ENCODE results near the gene LCNL1.

Gene LCNL1

DNA sequence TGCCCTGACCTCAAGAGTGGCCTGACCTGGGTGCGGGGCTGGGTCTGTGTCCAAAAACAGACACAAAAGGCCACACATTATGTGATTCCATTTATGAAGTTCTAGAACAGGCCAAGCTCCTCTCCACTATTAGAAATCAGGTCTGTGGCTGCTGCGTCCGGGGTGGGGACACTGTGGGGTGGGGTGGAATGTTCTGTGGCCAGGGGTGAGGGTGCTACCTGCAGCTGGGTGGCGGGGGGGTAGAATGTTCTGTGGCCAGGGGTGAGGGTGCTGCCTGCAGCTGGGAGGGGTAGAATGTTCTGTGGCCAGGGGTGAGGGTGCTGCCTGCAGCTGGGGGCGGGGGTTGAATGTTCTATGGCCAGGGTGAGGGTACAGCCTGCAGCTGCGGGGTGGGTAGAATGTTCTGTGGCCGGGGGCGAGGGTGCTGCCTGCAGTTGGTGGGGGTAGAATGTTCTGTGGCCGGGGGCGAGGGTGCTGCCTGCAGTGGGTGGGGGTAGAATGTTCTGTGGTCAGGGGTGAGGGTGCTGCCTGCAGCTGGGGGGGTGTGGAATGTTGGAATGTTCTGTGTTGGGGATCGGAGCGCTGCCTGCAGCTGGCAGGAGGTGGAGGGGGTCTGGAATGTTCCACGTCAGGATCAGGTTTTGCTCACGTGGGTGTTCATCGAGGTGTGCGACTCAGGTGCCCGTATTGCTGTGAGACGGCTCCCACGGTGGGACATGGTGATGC, 22.4 kb upstream of the LCNL1 start:
- no peak for DNase-seq (ENCODE audit: low read depth, low spot score)

DNA sequence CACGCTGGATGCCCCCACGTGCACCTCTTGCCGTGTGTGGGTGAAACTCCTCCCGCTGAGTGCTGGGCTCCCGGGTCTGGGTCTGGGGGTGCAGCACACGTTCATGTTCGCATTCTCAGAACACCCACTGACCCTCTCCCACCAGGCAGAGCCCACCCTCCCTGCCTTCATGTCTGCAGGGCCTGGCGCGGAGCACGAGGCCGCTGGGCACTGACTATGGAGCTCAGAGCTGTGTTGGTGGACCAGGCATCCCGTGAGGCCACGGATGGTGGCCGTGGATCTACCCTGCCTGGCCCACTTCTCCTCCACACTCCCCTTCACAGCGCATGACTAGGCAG, 21.9 kb upstream of the LCNL1 start:
- DNase-seq (ENCODE audit: low read depth, low spot score) = no peak

DNA sequence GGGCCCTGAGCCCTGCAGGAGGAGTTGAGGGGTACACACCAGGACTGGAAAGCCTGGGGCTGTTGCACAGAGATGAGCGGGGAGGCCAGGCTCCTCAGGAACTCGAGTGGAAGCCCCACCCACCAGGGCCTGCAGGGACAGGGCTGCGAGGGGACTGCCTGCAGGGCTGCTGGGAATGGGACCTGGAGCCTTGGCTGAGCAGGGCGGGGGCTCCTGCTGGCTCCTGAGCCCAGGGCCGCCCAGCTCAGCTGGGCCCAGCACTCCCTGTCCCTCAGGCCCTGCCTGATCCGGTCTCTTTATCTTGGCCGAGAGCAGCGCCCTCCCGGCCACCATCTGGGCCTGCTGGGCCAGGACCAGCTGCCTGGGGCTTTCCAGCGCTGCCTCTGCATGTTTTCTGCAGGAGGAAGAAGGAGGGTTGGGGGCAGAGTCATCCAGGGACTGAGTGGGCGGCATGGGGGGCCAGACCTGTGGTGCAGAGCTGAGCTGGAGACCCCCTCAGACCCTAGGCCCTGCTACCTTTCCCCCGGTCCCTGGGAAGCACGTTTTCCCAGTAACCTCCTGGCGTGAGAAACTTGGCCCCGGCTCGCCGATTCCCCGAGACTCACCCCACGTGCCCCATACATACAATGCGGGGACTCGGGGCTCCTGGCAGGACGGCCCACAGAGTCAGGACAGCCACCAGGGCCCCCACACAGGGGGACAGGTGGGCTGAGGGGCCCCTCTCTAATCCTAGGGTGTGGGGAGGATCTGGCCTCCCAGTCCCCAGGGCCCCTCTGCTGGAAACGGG, 21.3 kb upstream of the LCNL1 start:
- no peak for DNase-seq (ENCODE audit: low read depth, low spot score)

DNA sequence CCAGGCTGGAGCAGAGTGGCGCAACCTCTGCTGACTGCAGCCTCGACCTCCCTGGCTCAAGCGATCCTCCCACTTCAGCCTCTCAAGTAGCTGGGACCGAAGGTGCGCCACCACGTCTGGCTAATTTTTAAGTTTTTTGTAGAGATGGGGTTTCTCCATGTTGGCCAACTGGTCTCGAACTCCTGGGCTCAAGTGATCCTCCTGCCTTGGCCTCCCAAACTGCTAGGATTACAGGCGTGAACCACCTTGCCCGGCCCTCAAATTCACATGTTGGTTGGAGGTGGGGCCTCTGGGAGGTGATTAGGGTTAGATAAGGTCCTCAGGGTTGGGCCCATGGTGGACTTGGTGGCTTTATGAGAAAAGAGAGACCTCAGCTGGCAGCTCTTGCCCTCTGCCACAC, 20.6 kb upstream of the LCNL1 start:
- DNase-seq (ENCODE audit: low read depth, low spot score) = no peak

DNA sequence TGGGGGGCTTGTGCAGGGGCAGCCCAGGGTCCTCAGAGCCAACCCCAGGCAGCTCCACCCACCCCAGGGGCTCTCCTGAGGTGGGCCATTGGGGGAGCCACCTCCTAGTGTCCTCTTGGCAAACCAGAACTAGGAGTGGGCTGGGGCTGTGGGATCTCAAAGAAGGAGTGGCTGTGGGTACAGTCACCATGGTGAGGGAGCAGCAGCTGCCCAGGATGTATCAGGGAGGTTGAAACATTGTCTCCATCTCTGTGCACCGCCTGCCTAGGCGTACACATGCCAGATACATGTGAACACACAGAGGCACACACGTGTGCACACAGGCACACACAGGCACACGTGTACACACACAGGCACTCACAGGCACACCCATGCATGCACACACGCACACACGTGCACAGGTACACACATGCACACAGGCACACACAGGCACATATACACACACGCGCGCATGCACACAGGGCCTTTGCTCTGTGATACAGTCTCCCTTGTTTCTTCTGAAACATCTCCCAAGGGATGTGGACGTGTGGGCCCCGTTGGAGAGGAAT, 20.0 kb upstream of the LCNL1 start:
- no peak for DNase-seq (ENCODE audit: low read depth, low spot score)

DNA sequence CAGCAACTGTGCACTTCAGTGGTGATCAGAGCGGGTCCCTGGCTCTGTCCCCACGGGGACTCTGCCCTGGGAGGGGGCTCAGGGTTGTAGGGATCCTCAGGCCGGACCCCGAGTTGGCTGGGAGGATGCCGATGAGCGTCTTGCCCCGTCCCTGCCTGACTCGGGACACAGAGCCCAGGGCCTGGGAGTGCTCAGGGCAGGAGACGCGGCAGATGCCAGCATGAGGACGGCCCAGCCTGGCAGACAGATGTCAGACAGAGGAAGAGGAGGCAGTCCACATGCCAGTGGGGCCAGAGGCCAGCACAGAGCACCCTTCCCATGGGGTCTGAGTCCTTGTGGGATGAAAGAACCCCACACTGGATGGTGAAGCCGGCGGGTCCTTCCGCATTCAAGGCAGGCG, 19.5 kb upstream of the LCNL1 start:
- no peak for DNase-seq (ENCODE audit: low read depth, low spot score)

DNA sequence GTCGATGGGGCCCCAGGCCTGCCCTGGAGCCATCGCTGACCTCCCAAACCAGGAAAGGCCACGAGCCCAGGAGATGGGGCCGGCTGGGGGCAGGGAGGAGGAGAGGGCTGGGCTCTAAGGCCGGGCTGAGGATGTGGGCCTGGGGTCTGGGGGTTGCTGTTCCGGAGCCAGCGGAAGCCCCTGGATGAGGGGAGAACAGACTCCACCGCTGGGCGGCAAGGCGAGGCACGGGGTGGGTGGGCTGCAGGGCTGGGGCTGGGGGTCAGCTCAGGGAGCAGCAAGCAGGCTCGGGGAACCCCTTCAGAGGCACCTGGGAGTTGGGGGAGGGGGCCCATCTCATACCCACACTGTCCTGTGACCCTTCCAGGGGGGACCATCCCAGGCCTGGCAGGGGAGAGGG, 19.0 kb upstream of the LCNL1 start:
- DNase-seq (ENCODE audit: low read depth, low spot score) = no peak

DNA sequence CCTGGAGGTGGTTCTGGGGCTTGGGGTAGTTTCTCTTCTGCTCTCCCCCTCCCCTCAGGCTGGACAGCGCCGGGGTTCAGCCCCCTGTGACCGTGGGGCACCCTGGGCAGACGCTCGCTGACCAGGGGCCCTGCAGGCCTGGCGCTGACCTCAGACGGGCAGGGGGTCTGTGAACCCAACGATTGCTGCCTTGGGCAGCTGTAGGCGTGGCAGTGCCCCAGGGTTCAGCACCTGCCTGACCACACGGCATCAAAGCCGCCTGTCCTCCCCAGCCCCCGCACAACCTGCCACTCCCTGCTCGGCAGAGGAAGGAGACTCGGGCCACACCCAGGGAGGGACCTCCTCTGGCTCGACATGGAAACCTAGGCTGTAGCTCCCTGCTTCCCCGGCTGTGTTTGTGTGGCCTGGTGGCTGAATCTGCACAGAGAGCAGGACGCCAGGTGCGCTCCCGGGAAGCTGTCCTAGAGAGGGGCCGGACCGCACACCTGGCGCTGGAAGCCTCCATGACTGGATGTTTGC, 18.6 kb upstream of the LCNL1 start:
- no peak for DNase-seq (ENCODE audit: low read depth, low spot score)

DNA sequence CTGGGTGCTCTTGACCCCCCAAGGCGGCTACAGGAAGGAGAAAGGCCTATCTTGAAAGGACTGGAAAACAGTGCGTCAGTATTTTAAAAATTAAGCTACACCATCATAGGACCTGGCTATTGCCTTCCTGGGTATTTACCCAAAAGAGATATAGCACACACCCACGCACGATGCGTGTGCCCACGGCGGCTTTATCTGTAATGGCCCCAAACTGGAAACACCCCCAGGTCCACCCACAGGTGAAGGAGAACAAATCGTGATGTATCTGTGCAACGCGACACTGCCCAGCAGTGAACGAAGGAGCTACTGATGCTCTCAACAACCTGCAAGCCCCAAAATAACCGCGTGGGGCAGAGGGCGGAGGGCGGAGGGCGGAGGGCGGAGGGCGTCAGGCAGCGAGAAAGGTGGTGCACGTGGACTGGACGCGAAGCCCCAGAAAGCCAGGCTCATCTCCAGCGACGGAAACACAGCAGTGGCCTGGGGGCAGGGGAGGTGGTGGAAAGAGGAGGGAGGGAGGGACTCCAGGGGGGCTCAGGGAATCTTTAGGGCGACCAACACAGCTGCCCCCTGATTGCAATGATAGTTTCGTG, 17.9 kb upstream of the LCNL1 start:
- no peak for DNase-seq (ENCODE audit: low read depth, low spot score)

DNA sequence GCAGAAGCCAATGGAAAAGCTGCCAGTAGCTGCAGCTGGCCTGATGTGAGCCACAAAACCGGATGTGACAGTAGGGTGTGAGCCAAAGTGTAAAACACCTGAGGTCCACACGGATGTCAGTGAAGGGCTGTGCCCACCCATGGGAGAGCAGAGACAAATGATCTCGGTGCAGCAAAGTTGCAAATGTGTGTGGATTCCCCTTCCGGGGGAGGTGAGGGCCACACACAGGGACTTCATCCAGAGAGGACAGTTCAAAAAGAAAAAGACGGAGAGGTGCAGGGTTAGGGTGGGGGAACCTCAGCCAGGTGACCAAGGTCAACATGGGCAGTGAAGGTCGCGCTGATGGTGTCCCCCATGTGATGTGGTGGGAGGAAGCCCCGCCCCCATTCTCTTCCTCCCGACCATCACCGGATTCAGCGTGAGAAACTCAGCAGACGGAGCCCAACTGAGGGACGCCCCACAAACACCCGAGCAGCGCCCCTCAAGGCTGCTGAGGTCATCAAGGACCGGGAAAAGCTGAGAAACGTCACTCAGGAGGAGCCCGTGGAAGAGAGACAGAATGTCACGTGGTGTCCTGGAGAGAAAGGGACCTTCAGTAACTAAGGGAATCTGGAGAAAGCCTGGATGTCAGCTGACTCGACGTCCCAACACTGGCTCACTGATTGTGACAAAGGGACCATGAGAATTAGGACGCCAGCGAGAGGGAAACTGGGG, 16.9 kb upstream of the LCNL1 start:
- DNase-seq (ENCODE audit: low read depth, low spot score) = no peak

DNA sequence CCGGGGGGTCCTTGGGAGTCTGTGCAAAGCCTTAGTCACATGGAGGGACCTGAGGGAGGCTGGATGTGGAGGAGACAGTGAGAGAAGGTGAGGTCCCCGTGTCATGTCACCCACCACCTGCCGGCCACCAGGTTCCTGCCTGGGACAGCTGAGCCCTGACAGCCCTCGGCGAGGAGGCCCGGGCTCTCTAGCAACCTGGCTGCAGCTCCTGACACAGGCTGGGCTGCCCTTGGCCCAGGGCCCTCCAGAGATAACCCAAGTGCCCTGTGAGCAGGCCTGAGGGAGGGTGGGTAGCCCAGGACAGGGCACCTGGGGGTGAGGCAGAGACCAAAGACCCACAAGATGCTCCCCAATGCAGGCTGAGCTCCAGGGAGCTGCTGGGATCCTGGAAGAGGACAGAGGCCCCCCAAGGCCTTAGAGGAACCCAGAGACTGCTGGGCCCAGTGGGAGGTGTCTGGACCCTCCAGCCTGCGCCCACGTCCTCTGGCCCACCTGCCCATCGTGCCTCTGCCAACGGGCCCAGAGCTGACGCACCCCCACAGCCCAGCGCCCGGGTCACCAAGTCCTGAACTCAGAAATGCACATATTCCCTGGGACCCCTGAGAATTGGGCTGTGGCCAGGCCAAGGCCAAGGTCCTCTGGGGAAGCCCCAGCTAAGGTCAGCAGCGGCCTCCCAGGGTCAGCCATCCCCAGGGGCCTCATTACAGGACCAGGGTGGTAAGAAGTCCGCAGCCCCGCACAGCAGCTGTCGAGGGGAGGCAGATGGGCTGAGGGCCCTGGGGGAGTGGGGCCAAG, 14.3 kb upstream of the LCNL1 start:
- DNase-seq (ENCODE audit: low read depth, low spot score) = no peak

DNA sequence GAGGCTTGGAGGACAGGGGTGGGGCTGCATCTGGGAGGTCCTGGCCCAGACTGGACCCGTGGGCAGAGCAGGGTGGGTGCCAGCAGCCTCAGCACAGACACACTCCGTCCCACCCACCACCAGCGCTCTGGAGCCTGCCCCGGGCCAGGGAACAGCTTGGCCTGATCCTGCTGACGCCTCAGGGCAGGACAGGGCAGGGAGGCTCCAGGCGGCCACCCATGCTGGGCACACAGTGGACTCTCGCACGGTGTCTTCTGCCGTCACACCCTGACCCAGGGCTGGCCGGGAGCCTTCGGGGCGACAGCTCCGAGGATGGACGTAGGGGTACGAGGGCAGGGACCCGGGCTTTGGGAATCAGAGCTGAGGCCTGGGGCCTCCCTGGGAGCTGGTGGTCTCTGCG, 13.6 kb upstream of the LCNL1 start:
- no peak for DNase-seq (ENCODE audit: low read depth, low spot score)

DNA sequence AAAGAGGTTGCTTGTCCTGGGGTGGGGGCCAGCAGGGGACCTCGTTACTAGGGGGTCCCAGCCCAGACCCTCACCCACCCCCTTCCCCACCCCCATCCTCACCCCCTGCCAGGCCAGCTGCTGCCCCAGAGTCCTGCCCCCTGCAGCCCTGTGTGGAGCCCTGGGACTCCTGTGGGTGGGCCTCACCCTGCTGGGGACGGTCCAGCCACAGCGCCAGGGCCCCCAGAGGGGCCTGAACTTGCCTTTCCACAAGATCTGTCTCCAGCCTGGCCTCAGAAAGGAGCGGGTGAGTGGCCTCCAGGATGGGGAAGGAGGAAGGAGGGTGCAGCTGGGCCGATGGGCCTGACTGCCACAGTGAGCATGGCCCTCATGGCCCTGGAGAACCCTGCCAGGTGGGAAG, 13.0 kb upstream of the LCNL1 start:
- no peak for DNase-seq (ENCODE audit: low read depth, low spot score)

DNA sequence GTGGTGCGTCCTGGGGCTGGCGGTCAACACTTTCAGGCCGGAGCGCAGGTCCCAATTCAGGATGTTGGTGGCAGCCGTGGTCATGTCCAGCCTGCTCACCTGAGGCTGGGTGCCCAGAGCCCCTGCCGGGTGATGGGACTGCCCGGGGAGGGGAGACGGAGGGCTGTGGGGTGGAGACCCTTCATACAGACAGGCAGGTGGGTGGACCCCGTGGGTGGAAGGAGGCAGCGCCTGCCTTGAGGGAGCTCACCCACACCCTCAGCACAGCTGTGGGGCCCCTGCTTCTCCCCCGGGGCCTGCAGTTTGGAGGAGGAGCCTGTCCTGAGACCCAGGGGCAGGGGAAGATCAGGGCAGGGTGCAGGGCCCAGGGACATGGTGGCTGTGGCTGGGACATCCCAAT, 12.4 kb upstream of the LCNL1 start:
- no peak for DNase-seq (ENCODE audit: low read depth, low spot score)

DNA sequence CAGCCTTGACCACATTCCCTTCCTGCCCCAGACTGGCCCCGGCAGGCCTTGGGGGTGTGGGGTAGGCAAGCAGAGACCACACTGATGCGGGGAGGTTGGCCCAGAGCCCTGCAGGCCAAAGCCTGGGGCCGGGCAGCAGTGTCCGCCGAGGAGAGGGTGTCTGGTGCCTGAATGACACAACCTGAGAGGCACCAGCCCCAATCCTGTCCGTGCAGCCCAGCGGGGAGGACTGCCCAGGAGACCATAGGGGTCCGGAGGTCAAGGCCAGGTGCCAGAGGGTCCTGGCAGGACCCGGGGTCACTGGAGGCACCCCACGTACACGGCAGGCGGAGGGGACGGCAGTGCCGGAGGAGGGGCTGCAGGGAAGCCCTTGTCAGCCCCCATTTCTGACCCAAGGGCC, 11.0 kb upstream of the LCNL1 start:
- no peak for DNase-seq (ENCODE audit: low read depth, low spot score)

DNA sequence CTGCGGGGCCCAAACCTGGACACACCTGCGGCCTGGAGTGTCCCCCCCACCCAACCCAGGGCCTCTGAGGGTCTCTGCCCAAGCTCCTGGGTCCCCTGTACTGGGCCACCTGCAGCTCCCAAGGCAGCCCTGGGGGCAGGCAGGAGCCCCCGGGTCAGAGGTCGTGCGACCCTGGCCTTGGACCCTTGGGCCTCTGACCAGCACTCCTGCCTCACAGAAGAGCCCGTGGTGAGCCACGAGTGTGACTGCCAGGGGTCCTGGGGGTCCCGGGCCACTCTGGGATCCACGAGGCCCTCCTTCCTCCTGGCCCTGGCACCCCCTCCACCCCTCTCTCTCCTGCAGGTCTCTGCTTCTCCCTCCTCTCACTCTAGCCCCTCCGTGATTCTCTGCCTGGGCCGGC, 10.5 kb upstream of the LCNL1 start:
- DNase-seq (ENCODE audit: low read depth, low spot score) = no peak

DNA sequence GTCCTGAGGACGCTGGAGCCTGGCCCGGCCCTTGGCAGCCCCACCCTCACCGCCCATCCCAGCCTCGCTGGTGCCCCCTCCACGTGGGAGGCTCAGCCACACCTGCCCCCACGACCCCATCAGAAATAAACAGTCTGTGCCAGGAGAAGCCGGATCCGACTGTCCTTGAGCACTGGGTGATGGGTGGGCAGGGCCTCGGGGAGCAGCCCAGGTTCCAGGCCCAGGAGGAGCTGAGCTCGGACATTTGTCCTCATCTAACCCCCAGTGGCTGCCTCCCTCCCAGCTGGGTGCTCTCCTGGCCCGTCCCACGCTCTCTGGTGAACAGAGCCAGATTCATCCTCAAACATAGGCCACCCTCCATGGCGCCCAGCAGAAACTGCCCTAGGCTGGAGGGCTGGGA, 10.1 kb upstream of the LCNL1 start:
- no peak for DNase-seq (ENCODE audit: low read depth, low spot score)

DNA sequence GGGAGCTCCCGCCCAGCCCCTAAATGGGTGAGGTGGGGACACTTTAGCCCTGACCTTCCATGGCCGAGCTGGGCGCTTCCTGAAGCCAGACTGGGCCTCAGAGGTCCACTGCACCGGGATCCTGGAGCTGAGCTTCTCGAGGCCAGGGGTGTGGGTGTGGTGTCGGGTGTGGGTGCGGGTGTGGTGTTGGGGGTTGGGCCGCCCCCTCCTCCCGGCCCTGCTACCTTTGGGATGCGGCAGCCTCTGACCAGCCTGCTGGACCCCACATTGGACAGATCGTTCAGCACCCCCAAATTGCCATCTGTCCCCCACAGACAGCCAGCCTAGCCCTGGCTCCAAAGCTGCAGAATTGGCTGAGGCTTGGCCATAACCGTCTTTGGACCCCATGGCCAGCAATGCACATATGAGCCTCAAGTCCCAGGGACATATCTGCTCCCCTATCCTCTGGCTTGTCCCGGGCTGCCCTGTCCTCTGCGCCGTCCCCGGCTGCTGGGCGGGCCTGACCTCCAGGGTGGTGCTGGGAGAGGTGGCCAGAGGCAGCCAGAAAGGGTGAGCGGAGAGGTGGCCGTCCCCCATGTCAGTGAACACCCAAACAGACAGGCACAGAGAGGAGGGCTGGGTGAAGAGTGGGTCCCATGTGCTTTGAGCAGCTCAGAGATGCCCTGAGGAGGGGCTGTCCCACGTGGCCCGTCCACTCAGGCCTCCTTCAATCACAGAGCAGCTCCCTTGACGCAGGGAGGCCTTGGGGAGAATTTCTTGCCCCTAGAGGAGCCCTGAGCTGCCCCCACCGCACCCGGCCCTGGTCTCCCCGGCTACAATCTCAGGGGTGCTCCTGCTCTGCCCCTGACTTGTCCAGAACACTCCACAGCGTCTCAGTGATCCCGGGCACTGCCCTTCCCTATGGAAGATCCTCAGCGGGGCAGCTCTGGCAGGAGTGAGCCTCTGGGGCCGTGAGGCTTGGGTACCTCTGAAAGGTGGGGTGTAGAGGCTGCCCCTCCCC, 8.9 kb upstream of the LCNL1 start:
- no peak for DNase-seq (ENCODE audit: low read depth, low spot score)

DNA sequence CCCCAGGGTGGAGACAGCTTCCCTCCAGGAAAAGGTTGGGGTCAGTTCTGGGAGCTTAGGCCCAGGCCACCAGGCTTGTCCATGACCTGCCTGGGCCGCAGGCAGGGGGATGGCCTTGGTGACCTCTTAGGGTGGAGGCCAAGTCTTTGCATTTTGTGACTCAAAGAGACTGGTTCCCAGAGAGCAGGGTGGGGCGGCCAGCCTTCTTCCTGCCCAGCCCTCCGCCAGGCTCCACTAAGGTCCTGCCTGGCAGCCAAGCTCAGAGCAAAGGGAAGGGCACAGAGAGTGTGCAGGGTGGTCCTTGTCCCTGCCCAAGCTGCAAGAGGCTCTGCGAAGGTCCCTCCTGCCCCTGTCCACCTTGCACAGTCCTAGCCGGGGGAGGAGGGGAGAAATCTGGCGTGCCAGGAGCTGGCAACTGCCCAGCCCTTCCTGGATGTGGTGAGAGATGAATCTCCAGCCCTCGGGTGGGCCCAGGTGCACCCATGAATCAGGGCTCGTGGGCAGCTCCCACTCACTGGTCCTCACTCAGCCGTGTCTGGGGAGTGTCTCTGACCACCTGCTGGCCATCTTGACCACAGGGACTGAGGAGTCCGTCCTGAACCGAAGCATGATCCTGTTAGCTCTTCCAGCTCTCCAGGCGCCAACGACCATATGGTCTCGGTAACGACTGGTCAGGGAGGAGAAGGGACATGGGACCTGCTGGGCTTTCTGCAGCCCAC, 7.8 kb upstream of the LCNL1 start:
- DNase-seq (ENCODE audit: low read depth, low spot score) = no peak
